NCI-H524 treated with DMSO at 0.1 percent for 48 hours (cell line): Measurements from ENCODE around the gene CFAP61.
A peak's percentile ranks its signal among the peaks of the same experiment; 100 is the strongest.
"Not testable (repeated sequence)": the region's sequence is repeated elsewhere in the genome, so short reads cannot be mapped to it uniquely, and the experiment has no call there.

Experiments used
- DNase-seq: peaks from one replicate; lab custom pipeline; 2025; lab: John Stamatoyannopoulos, UW

Gene CFAP61

GRCh38 chr20:20052074-20052970, at the start of gene CFAP61, which contains the start of gene CRNKL1:
Gene CFAP61, plus strand, starts transcription at chr20:20052532. Its CDS starts 4,122 bp downstream, at chr20:20056654.
Gene CRNKL1, minus strand, starts transcription at chr20:20052466. Its CDS starts 124 bp downstream, at chr20:20052342.
- peak; percentile 81 for DNase-seq

GRCh38 chr20:20003031-20003954, 49.0 kb upstream of the CFAP61 start:
- no peak for DNase-seq

- DNase-seq = not testable (repeated sequence)
Observed at GRCh38 chr20:20003955-20004322, 48.4 kb upstream of the CFAP61 start.

- no peak for DNase-seq
Observed at GRCh38 chr20:20005342-20005741, 47.0 kb upstream of the CFAP61 start.

- no peak for DNase-seq
Observed at GRCh38 chr20:20009784-20010253, 42.5 kb upstream of the CFAP61 start.

- DNase-seq = no peak
Observed at GRCh38 chr20:20010639-20011500, 41.5 kb upstream of the CFAP61 start.

GRCh38 chr20:20012541-20012940, 39.8 kb upstream of the CFAP61 start:
- no peak for DNase-seq

- DNase-seq = no peak
Observed at GRCh38 chr20:20014659-20015058, 37.7 kb upstream of the CFAP61 start.

GRCh38 chr20:20017001-20017843, 35.1 kb upstream of the CFAP61 start, which contains the start of gene NAA20:
Gene NAA20, plus strand, starts transcription at chr20:20017362. Its CDS starts 35 bp downstream, at chr20:20017397.
- DNase-seq = peak; percentile 71

- DNase-seq = no peak
Observed at GRCh38 chr20:20017844-20018185, 34.5 kb upstream of the CFAP61 start.

- DNase-seq = no peak
Observed at GRCh38 chr20:20018366-20018765, 34.0 kb upstream of the CFAP61 start.

- DNase-seq = no peak
Observed at GRCh38 chr20:20019123-20019522, 33.2 kb upstream of the CFAP61 start.

- no peak for DNase-seq
Observed at GRCh38 chr20:20020908-20021307, 31.4 kb upstream of the CFAP61 start.

- no peak for DNase-seq
Observed at GRCh38 chr20:20021835-20022234, 30.5 kb upstream of the CFAP61 start.

GRCh38 chr20:20022498-20022897, 29.8 kb upstream of the CFAP61 start:
- no peak for DNase-seq

GRCh38 chr20:20023395-20023794, 28.9 kb upstream of the CFAP61 start:
- DNase-seq = no peak

GRCh38 chr20:20024942-20025341, 27.4 kb upstream of the CFAP61 start:
- DNase-seq = no peak

- DNase-seq = no peak
Observed at GRCh38 chr20:20027284-20027683, 25.0 kb upstream of the CFAP61 start.

GRCh38 chr20:20031790-20032189, 20.5 kb upstream of the CFAP61 start:
- no peak for DNase-seq

GRCh38 chr20:20034486-20034885, 17.8 kb upstream of the CFAP61 start:
- no peak for DNase-seq

GRCh38 chr20:20036756-20037155, 15.6 kb upstream of the CFAP61 start:
- no peak for DNase-seq
